RWPE1 (cell line): ENCODE data around the gene KCTD13.

Experiments used
- CTCF ChIA-PET: fragments of 350-600 bp; sonication (Branson Sonifier 250); formaldehyde crosslinking; extraction: SDS; loops from one replicate; lab custom pipeline; 2021; lab: Yijun Ruan, JAX
- POLR2A ChIA-PET: fragments of 400-600 bp; formaldehyde crosslinking; extraction: SDS; loops from one replicate; lab custom pipeline; 2020; ENCODE audit warnings: antibody characterized with exemption; ENCODE audit not compliant: low non-redundant PET; lab: Yijun Ruan, JAX
- DNase-seq: peaks from one replicate; pipeline ENCODE4 v3.0.0; 2012; ENCODE audit warnings: low spot score
- H3K27ac ChIP-seq: fragments of 450-650 bp; 2 replicates; pipeline ENCODE4 v1.5.1; 2017
- CTCF ChIP-seq: fragments of 450-650 bp; conservative IDR thresholded peaks from 2 replicates; pipeline ENCODE4 v1.5.1; 2017; ENCODE audit warnings: low read depth, mild to moderate bottlenecking

KCTD13 gene

GRCh38 chr16:29898804-29899515 is 27.1 kb downstream of the KCTD13 start:
- ChIA-PET POLR2A (interaction anchor here (0.5 to 0.6 kb wide), 3 partner anchors 12 to 133 kb away, joined by 3 to 5 read pairs (median 4); no protein-coding TSS in a partner anchor), CTCF (interaction anchor here (0.5 to 1.1 kb wide), 4 partner anchors 25 to 169 kb away, joined by 3 to 6 read pairs (median 4); no protein-coding TSS in a partner anchor)
- no peak for TF ChIP-seq CTCF
- H3K27ac ChIP-seq, result peak overlapping the region; percentile 80
- peak; percentile 62 for DNase-seq

GRCh38 chr16:29898135-29898803 is 27.8 kb downstream of the KCTD13 start:
- ChIA-PET CTCF (interaction anchor here (1.1 kb wide), 1 partner anchor 156 kb away, joined by 6 read pairs; no protein-coding TSS in a partner anchor), POLR2A (no interaction called here)
- TF ChIP-seq CTCF, result no peak
- H3K27ac ChIP-seq, result peak overlapping the region; percentile 80
- no peak for DNase-seq

- no peak overlapping the region for H3K27ac ChIP-seq
- POLR2A ChIA-PET, result no interaction called here
- no peak for TF ChIP-seq CTCF
- CTCF ChIA-PET, result interaction anchor here (0.5 kb wide), 1 partner anchor 108 kb away, joined by 3 read pairs; no protein-coding TSS in a partner anchor
- DNase-seq, result no peak
Measured at GRCh38 chr16:29897333-29897732, 28.7 kb downstream of the KCTD13 start.

GRCh38 chr16:29896841-29897240 is 29.2 kb downstream of the KCTD13 start:
- POLR2A ChIA-PET, result no interaction called here

GRCh38 chr16:29894352-29894751 is 31.7 kb downstream of the KCTD13 start:
- no peak for DNase-seq
- no peak overlapping the region for H3K27ac ChIP-seq
- ChIA-PET POLR2A (no interaction called here), CTCF (interaction anchor here (0.6 kb wide), 1 partner anchor 51 kb away, joined by 4 read pairs; no protein-coding TSS in a partner anchor)
- TF ChIP-seq CTCF, result no peak

More at GRCh38 chr16:29896841-29897240, 29.2 kb downstream of the KCTD13 start:
- H3K27ac ChIP-seq, result no peak overlapping the region
- TF ChIP-seq CTCF, result no peak
- no peak for DNase-seq
- CTCF ChIA-PET, result no interaction called here

GRCh38 chr16:29893553-29893952 is 32.5 kb downstream of the KCTD13 start:
- no peak overlapping the region for H3K27ac ChIP-seq
- CTCF ChIA-PET, result interaction anchor here (0.6 kb wide), 1 partner anchor 9 kb away, joined by 3 read pairs; no protein-coding TSS in a partner anchor
- DNase-seq, result no peak
- TF ChIP-seq CTCF, result no peak
- POLR2A ChIA-PET, result no interaction called here
